Type B pancreatic cell (in vitro differentiated cells): Measurements from ENCODE around the gene ALPK1. TPM values are rescaled to one million over a fixed set of nuclear protein-coding genes. Genes with fewer than 3 reads are reported as not detected.

Experiments
- DNase-seq: peaks from one replicate; pipeline ENCODE4 v3.0.0; 2021; ENCODE audit warnings: mixed read lengths; ENCODE audit not compliant: unreplicated experiment; ENCODE audit errors: extremely low spot score
- H3K27ac Mint-ChIP-seq: 2 replicates; pipeline ENCODE4 v1.8.0; 2021; ENCODE audit warnings: mild to moderate bottlenecking, mixed read lengths
- H3K27me3 Mint-ChIP-seq: 2 replicates; pipeline ENCODE4 v1.8.0; 2021; ENCODE audit warnings: mixed read lengths
- H3K36me3 Mint-ChIP-seq: 2 replicates; pipeline ENCODE4 v1.8.0; 2021; ENCODE audit warnings: mixed read lengths
- H3K4me1 Mint-ChIP-seq: one replicate; pipeline ENCODE4 v1.8.0; 2021; ENCODE audit warnings: mixed read lengths; ENCODE audit not compliant: unreplicated experiment
- H3K4me3 Mint-ChIP-seq: 2 replicates; pipeline ENCODE4 v1.8.0; 2021; ENCODE audit warnings: mild to moderate bottlenecking, mixed read lengths
- H3K9me3 Mint-ChIP-seq: 2 replicates; pipeline ENCODE4 v1.8.0; 2021; ENCODE audit warnings: mixed read lengths
- total RNA-seq: library from RNA; stranded (reverse); gene quantifications from 2 replicates; pipeline ENCODE4 v1.2.1, GENCODE V29; 2021; ENCODE audit warnings: low replicate concordance
- TF ChIP-seq, protein P1 (sequence below): fragments of 200-600 bp; sonication (generic); conservative IDR thresholded peaks from 2 replicates; pipeline ENCODE4 v1.5.0; 2021; ENCODE audit warnings: antibody characterized with exemption, mild to moderate bottlenecking

Gene ALPK1
- total RNA-seq, 1 donor from 2014 or later: 6.7 TPM

DNA sequence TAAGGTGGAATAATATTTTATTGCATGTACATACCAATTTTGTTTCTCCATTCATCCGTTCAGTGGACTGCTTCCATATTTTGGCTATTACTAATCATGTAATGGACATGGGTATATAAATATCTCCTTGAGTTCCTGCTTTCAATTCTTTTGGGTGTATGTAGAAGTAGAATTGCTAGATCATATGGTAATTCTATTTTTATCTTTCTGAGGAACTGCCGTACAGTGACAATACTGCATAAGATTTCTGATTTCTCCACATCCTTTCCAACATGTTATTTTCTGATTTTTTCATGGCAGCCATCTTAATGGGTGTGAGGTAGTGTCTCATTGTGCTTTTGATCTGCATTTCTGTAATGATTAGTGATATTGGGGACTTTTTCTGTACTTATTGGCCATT lies 19.2 kb downstream of the ALPK1 start:
- TF ChIP-seq, protein P1, sequence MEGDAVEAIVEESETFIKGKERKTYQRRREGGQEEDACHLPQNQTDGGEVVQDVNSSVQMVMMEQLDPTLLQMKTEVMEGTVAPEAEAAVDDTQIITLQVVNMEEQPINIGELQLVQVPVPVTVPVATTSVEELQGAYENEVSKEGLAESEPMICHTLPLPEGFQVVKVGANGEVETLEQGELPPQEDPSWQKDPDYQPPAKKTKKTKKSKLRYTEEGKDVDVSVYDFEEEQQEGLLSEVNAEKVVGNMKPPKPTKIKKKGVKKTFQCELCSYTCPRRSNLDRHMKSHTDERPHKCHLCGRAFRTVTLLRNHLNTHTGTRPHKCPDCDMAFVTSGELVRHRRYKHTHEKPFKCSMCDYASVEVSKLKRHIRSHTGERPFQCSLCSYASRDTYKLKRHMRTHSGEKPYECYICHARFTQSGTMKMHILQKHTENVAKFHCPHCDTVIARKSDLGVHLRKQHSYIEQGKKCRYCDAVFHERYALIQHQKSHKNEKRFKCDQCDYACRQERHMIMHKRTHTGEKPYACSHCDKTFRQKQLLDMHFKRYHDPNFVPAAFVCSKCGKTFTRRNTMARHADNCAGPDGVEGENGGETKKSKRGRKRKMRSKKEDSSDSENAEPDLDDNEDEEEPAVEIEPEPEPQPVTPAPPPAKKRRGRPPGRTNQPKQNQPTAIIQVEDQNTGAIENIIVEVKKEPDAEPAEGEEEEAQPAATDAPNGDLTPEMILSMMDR: no peak
- Mint-ChIP-seq H3K27ac (no peak overlapping the region), H3K27me3 (no peaks in the 10 kb centered on the region), H3K4me1 (no peaks in the 10 kb centered on the region), H3K36me3 (no peaks in the 10 kb centered on the region), H3K4me3 (no peak overlapping the region), H3K9me3 (no peaks in the 10 kb centered on the region)
- no peak for DNase-seq

DNA sequence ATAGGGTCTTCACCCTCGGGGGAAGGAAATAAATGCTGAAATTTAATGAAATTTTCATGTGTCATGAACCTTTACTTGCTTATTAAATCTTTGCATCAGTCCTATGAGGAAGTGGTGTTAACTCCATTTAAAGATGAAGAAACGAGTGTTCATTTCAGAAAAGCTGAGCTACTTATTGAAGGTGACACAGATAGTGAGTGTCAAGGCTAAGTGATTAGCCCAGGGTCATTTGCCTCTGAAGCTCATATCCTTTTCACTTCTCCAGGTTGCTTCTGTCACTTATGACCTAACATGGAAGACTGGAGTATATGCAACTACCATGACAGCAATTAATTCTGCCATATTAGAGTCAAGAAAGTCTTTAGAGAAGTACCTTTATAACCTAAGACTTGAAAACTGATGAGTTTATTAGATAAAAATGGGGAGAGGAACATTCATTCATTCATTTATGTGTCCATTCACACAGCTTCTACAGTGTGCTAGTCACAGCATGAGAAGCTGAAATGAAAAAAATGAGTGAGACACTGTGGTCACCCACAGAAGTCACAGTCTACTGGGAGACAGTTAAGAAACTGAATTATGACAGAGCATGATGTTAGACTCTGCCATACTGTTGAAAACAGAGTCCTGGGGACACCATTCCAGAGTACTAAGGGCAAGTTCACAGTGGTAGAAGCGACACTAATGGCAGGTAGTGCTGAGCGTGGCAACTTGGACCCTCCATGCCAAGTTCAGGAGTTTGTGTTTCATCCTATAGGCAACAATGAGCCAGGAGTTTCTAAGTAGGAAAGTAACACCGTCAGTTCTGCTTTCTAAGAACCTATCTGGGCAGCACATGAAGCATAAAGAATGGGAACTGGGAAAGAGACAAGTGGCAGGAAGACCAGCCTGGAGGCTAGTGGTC lies 21.3 kb downstream of the ALPK1 start:
- TF ChIP-seq, protein P1: no peak
- Mint-ChIP-seq H3K27ac (no peak overlapping the region), H3K27me3 (peaks cover 7% of the 10 kb centered on the region), H3K36me3 (no peaks in the 10 kb centered on the region), H3K4me3 (no peak overlapping the region), H3K9me3 (no peaks in the 10 kb centered on the region), H3K4me1 (no peaks in the 10 kb centered on the region)
- no peak for DNase-seq

DNA sequence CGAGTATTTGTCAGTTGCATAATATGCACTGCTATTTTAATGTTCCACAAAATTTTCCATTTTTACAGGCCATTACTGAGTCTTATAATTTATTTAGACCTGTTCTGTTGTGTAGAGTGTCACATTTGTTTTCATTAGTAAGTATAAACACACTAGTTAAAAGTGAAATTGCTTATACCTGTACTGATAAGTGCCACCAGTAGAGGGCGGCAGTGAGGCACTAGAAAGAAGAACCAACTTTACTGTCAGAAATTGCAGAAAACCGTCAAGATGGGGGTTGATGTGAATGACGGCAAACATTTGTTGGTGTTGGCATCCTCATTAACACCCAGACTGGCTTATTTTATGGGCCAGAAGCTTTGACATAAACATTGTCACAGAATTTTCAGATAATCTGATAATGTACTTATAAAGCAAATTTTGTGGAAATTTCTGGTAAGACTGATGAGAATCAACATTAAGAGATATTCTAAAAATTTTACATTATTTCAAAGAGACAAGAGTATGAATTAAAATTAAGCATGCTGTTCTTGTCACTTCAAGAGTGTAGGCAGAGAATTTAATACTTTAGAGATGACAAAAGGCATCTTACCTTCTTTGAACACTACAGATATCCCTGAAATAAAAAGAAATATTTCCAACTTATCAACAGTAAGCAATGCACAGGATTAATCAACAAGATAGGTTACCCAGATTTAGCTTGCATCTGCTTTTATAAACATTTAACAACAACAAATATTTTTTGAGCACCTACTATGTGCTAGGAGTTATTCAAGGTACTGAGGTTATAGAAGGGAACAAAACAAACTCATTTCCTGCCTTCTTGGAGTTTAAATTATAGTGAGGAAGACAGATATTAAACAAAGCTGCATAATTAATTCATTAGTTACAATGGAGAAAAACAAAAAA lies 24.9 kb downstream of the ALPK1 start:
- no peaks in the 10 kb centered on the region for H3K9me3 Mint-ChIP-seq
- H3K4me3 Mint-ChIP-seq: no peak overlapping the region
- H3K27me3 Mint-ChIP-seq: peaks cover 7% of the 10 kb centered on the region
- no peaks in the 10 kb centered on the region for H3K36me3 Mint-ChIP-seq
- H3K4me1 Mint-ChIP-seq: no peaks in the 10 kb centered on the region
- no peak overlapping the region for H3K27ac Mint-ChIP-seq
- TF ChIP-seq, protein P1: peak; percentile 97
- DNase-seq: no peak

DNA sequence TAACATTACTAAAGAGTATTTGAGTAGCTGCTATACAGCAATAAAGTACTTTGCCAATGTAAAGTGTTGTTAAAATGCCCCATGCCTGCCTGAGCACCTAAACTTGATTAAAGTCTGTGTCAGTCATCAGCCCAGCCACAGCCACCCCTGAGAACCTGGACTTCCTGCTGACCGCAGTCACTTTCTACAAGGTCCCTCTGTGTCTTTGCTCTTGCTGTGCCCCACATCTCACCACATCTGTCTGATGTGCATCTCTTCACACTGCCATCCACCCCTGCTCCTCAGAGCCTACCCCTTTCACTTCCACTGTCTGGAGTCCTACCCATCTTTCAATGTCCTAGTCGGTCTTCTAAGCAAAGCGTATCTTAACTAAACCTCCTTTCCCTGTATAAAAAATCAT lies 25.7 kb downstream of the ALPK1 start:
- Mint-ChIP-seq H3K4me3 (no peak overlapping the region), H3K27ac (no peak overlapping the region), H3K27me3 (peaks cover 7% of the 10 kb centered on the region), H3K36me3 (no peaks in the 10 kb centered on the region), H3K9me3 (no peaks in the 10 kb centered on the region), H3K4me1 (no peaks in the 10 kb centered on the region)
- no peak for DNase-seq
- TF ChIP-seq, protein P1: no peak

DNA sequence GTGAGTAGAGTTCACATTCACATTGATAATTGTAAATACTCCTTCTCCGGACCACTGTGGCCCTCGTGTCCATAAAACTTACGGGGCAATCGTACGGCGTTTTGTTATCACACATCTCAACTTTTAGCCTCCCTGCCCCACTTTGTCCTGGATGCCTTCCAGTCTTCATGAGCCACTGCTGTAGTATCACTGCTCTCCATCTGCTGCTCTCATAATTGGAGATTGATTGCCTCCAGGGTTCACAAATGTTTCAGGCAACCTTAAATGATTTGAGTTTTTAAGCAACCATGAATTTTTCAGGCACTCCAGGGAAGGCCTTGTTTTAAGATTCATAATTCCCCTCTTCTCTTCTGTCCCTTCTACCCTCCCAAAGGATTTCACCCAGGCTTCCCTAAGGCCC lies 28.4 kb downstream of the ALPK1 start:
- TF ChIP-seq, protein P1: no peak
- Mint-ChIP-seq H3K9me3 (no peaks in the 10 kb centered on the region), H3K27ac (no peak overlapping the region), H3K36me3 (no peaks in the 10 kb centered on the region), H3K27me3 (peaks cover 18% of the 10 kb centered on the region), H3K4me1 (no peaks in the 10 kb centered on the region), H3K4me3 (no peak overlapping the region)
- DNase-seq: no peak
